GM10847 (cell line): ENCODE results near the gene ERG28.

Source experiments
- POLR2A ChIP-seq: IDR thresholded peaks from 2 replicates; pipeline ENCODE4 v1.6.1; 2011; ENCODE audit not compliant: insufficient read length; ENCODE audit errors: extremely low read depth

ERG28 gene

DNA sequence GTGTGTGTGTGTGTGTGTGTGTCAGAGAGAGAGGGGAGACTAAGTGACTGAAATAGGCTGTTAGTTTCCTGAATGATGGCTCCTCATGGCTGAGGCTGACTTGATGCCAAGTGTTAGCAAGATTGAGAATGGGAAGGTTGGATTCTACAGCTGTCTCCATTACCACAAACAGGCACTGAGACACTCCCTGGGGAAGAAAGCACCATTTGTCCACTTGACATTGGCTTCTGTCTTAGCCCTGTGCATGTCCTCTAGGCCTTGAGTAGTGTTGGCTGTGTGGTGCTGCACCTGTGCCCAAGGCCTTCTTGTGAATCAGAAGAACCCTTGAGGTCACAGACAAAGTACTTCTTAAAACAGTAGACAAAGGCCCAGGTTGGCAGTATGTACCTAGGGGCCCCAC lies 15.6 kb downstream of the ERG28 start:
- no peak for TF ChIP-seq POLR2A

DNA sequence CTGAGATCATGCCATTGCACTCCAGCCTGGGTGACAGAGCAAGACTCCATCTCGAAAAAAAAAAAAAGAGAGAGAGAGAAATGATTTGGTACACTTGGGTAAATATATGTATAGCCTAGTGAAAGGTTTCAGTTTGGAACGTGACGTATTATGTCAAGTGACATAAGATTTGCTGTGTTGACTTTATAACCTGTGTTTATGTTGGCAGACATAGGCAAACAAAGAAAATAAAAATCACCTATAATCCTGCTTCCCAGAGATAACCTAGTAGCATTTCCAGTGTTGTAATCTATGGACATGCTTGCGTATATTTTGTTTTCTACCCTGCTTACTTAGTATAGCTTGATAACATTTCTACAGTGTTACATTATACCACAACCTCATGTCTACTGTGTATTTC lies 16.7 kb downstream of the ERG28 start:
- TF ChIP-seq POLR2A = no peak

DNA sequence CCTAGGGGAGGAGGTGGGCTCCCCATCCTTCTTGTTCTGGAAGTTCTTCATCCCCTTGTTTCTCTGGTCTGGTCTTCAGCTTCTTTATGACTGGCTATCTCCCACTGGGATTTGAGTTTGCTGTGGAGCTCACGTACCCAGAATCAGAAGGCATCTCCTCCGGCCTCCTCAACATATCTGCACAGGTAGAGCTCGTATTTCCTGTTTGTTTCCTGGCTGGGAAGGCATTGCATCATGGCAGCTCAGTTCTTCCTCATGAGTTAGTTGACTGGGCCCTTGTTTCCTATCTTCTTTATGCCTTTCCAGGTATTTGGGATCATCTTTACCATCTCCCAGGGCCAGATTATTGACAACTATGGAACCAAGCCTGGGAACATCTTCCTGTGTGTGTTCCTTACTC lies 19.8 kb downstream of the ERG28 start:
- TF ChIP-seq POLR2A = no peak

DNA sequence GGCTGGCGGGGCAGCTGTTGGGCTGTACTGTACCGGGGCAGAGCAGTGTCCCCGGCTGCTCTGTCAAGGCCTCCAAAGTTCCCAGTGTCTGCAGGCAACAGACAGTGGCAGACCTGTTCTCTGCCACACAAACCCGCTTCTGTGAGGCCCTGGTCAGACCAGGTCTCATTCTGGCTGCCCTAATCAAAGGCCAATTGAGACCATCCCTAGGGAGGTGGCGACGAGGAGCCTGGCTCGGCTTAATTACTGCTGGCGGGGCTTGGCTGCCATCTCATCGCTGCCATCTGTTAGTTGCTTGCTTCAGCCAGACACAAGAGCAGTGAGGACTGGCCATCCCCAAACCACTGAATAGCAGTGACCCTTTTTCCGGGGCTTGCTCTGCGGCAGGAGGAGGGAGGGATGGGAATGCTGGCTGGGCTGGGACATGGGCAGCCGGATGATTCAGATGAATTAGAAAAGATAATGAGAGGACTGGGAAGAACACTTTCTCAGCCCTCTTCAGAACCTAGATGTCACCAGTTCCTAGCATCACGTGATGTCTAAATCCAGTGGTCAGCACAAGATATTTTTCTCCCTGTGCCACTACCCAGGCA lies 24.5 kb downstream of the ERG28 start:
- no peak for TF ChIP-seq POLR2A

DNA sequence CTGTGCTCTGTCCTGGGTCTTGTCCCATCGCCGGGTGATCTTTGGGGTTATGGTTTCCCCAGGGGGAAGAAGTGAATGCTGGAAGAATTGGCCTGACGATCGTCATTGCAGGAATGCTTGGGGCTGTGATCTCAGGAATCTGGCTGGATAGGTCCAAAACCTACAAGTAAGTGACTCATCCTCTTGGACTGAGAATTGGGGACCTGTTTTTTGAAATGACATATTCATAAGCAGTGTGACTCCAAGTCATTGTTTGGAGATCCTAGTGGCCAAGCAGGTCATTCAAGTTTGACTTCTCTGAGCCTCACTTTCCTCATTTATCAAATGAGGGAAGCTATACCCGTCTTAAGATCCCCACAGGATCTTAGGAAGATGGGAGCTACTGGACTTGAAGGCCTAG lies 25.8 kb downstream of the ERG28 start:
- TF ChIP-seq POLR2A = no peak

DNA sequence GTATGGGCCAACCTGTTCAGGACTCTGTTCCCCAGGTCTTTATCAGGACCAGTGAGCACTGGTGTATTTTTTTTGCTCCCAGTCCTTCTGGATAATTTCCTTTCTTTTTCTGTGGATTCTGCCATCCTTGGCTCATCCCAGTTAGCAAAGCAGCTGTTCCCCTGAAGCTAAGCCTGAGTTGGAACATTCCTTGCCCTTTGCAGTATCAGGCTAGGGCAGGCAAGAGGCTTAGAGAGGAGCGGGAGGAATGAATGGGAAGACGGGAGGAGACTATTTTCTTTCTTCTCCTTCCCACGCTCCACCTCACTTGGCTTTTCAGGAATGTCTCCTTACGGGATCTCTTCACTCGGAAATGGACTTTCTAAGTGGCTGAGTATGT lies 29.2 kb downstream of the ERG28 start:
- no peak for TF ChIP-seq POLR2A

DNA sequence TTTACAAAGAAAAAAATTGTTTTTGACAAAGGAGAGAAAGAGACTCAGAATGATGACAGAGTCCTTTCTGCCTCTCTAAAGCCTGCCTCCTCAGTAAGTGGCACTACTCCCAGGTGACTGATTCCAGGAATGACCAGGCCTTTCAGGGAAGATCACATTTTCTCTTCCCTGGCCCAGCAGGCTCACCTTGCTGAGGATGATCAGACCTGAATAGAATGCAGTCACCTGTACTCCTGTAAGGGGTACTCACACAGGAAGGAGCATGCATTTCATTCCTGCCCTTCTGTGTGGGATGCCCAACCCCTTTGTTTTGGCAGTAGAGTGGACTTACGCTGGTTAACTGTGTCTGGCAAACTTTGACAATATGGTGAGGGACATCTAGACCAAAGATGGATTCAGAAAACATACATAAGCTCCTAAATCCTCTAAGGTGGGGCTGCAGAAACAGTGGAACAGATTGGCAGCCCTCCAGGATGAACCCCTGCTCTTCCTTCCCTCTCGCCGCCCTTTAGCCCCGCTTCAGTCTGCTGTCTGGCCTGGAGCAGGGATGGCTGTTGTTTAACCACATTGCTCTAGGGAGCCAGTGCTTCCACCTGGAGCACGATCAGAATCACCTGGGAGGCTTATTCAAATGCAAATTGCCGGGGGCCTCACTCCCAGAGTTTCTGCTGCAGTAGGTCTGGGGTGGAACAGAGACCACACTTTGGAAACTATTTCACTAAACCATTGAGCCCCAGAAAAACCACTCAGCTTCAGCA lies 29.8 kb downstream of the ERG28 start:
- no peak for TF ChIP-seq POLR2A

DNA sequence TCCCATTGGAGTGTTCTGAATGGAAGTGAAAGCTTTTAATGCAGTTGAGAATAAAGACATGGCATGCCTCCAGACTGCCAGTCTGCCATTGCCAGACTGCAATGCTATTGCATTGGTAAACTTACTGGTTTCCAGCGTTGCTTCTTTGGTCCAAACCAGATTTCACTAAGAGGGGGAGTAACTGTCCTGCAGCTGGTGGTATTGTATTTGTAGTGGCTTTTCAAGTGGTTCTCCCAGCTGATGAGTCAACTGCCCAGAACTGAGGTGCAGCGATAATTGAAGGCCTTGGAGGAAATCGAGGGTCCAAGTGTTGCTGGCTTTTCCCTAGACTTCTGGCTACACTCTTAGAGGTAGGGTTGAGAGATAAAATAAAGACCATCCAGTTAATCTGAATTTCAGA lies 31.9 kb downstream of the ERG28 start:
- no peak for TF ChIP-seq POLR2A

DNA sequence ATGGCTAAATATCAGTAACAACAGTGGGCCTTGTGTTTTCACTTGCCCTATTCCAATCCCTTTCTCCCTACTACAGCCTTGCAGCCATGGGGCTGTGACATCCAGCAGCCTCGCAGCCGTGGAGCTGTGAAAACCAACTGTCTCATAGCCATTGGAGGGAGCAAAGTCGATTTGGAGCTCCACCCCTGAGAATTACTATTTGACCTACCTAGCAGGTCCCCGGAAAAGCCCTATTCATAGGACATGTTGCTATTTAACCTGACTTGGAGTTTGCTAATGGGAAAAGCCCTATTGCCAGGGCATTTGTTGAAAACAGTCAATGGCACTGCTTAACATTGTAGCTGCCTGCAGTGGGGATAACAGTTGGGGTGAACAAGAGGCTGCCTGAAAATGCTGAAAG lies 33.3 kb downstream of the ERG28 start:
- no peak for TF ChIP-seq POLR2A

DNA sequence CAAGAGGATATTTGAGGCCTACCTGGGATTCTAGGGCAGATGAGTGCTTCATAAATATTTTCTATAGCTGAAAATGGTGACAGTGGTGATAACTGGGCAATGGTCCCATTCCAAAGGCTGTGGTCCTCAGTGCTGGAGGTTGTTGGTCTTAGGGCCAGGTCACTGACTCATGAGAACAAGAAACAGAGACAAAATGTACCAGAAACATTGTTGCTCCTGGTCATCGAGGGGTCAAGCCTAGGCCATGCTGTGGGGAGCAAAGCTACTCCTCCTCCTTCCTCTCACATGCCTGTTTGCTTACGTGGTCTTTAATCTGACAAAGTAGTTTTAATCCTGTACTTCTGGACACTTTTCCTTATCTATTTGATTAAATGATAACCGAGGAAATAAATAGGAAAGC lies 33.8 kb downstream of the ERG28 start:
- no peak for TF ChIP-seq POLR2A

DNA sequence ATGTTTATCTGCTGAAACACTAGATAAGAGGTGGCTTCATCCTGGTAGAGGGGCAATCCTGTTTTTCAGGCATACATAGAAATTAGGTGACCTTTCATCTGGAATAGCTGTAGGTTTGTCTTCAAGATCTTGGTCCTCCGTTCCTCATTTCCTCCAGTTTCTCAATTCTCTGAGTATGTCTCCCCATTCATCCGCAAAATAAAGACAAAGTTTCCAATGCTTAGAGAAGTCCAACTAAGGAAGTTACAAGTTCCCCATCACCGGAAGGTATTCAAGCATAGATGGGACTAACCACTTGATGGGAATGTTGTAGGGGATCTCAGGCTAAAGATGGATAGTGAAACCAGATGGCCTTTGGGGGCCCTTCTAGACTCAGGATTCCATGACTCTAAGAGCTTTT lies 34.3 kb downstream of the ERG28 start:
- TF ChIP-seq POLR2A = no peak

DNA sequence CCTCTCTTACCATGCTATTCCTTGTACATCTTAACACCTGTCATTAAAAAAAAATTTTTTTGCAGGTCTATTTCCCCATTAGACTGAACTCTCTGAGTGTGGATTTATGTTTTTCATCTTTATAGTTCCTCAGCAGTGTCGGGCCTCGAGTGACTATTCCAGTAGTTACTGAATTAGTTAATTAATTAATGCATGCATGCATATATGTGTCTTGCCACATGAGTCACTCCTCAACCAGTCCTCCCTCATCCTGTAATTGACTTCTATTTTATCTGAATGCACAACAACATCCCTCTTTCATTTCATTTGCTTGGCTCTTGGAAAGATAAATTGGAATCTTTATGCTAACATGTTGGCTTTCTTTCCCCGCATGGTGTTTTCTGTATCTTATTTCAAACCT lies 35.6 kb downstream of the ERG28 start:
- no peak for TF ChIP-seq POLR2A

DNA sequence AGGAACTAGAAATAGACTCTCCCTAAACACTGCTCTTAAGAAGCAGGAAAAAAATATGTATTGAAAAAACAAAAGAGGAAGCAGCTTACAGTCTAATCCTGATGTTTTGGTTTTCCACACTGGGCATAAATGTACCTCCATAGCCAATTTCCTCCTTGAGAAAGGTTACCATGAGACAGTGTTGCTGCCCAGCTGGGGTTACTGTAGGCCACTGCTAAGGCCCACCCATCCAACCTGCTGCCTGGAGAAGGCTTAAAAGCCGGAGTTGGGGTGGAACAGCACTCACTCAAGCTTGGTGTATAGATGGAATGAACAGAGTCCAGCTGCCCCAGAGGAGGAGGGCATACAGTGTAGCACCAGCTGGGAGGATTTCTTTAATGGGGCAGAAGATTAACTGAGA lies 41.1 kb downstream of the ERG28 start:
- TF ChIP-seq POLR2A = no peak

DNA sequence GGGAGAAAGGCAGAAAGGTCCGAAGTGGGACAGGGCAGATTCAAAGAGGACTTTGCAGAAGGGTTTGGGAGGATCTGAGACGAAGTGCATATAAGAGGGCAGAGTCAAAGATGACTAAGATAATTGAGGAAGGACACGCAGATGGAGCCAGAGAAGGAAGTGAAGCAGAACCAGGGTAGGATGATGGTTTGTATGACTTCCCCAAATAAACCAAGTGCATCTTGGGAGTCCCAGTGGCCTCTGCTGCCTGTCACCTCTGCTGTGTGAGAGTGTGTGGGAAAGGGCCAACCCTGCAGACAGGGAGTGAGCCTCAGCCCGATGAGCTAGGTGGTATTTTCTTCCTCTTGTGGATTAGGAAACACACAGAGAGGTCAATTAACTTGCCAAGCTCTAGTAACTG lies 45.5 kb downstream of the ERG28 start:
- TF ChIP-seq POLR2A = no peak

DNA sequence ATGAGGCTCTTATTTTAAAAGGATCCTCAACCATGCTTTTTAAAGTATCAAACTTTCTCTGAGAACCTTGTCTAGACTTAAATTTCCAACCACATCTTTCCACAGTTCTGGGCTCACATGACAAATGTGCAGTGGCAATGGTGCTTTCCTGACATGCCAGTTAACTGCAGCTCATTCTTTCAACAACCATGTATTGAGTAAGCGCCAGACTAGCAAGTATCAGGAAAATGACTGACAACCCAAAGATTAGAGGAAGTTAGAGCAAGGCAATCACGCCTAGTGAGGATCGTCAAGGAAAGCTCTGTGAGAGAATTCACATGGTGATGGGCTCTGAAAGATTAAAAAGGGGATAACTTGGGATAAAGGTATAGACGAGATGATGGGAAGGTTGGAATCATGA lies 46.5 kb downstream of the ERG28 start:
- TF ChIP-seq POLR2A = no peak

DNA sequence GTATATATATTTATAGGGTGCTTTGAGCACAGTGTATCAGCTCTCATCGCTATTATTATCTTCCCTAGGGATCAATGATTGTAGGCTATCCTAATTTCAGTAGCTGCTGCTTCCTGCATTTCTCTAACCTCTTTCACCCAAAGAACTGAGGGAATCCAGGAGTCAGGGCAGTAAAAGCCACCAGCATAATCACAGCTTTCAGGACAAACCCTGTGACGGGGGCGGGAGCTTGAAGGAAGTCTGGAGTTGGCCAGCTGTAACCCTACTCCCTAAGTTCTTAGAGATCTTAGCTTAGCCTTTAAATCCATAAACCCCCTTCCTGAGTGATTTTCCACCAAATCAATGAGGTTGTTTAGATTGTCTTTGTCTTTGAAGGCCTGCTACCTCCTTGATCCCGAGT lies 48.5 kb downstream of the ERG28 start:
- TF ChIP-seq POLR2A = no peak

DNA sequence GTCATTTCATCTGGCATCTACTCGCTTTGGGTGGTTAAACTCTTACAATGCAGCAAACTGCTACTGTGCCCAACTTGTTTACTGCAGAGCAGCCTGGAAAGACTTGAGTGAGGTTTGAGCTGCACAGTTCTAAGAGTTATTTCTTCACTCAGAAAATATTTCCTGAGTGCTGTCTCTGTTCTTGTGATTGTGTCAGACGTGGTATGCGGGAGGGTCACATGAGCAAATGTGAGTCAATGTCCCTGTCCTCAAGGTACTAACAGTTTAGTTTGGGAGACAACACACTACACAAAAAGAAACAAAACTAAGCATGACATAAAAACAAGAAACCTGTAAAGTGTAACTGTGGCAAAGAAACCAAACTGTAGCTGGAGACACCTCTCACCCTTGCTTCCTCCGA lies 49.8 kb downstream of the ERG28 start:
- TF ChIP-seq POLR2A = no peak

DNA sequence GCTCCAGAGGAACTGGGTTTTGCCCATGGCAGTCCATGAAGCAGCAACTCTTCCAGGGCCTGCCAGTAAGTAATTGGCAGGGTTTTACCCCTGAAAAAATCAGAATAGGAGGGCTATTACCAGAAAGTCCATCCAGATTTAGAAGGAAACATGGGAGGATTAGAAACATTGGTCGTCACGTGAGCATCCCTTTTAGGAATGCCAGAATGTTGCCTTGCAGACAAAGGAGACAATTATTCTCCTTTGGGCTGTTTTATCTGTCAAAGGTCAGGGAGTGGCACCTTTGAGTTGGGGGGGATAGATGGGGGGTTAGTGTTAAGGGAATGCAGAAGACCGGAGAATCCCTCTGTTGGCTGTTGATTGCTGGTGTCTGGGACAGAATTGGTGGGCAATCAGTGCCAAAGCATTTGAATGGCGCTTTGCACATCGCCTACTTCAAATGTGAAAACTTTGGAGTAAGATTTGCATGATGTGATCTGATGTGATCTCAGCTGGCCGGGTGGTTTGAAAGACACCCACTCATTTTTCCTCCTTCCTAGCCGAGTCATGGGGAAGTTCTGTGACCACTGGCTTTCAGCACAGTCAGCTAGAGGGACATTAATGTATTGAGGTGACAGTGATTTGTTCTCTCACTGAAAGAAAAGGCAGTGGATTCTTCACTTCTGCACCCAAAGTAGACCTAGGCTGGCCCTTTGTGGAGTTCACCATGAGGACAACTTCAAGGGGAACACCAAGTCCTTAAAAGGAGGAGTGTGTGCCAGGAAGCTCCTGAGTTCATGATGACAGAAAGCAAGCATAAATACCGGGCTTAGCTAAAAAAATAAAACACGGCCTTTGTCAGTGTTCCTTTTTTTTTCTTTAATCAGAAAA lies 50.8 kb downstream of the ERG28 start:
- TF ChIP-seq POLR2A = no peak
